ENCODE measurements around the gene SETMAR.

SETMAR gene

DNA sequence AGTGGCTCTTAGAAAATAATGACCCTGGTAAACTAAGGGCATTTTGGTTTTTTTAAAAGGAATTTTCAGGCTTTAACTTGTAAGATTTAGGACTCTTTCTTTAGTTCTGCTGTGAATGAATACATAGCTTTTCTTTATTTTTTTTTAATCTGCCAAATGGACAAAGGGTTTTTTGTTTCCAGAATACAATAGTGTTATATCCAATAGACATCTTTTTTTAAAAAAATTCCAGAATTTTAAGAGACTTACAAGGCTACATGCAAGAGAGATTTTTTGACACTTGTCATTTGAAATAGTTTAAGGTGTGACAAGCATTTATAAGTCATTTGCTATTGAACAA lies 38.1 kb downstream of the SETMAR start:
- TF ChIP-seq, protein P1, sequence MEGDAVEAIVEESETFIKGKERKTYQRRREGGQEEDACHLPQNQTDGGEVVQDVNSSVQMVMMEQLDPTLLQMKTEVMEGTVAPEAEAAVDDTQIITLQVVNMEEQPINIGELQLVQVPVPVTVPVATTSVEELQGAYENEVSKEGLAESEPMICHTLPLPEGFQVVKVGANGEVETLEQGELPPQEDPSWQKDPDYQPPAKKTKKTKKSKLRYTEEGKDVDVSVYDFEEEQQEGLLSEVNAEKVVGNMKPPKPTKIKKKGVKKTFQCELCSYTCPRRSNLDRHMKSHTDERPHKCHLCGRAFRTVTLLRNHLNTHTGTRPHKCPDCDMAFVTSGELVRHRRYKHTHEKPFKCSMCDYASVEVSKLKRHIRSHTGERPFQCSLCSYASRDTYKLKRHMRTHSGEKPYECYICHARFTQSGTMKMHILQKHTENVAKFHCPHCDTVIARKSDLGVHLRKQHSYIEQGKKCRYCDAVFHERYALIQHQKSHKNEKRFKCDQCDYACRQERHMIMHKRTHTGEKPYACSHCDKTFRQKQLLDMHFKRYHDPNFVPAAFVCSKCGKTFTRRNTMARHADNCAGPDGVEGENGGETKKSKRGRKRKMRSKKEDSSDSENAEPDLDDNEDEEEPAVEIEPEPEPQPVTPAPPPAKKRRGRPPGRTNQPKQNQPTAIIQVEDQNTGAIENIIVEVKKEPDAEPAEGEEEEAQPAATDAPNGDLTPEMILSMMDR (conservative IDR thresholded peaks at IDR 0.05; ENCODE audit: low read depth): no peak
- POLR2A ChIA-PET (ENCODE audit: low non-redundant PET): interaction anchor here (0.5 kb wide), 1 partner anchor 51 kb away, joined by 4 read pairs; no protein-coding TSS in a partner anchor
- DNase-seq (ENCODE audit: low spot score): no peak
- no peak overlapping the region for H3K27ac ChIP-seq
- CTCF ChIA-PET: no interaction called here

DNA sequence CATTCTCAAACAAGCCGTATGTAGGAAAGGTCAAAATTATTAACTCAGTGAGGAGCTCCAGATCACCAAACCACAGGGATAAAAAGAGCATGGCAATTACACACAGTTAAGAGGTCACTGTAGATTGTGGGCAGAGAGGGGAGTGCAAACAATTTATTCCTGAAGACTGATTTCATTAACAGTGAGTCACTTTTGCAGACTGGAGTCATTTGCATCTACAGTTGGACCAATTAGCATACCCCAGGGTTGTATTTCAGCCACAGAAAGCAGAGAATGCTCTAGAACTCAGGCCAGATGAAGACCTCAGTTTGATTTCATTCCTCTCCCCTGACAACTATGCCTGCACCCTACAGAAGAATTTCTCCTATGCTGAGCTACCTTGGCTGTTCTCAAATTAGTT lies 40.1 kb downstream of the SETMAR start:
- POLR2A ChIA-PET (ENCODE audit: low non-redundant PET): no interaction called here

DNA sequence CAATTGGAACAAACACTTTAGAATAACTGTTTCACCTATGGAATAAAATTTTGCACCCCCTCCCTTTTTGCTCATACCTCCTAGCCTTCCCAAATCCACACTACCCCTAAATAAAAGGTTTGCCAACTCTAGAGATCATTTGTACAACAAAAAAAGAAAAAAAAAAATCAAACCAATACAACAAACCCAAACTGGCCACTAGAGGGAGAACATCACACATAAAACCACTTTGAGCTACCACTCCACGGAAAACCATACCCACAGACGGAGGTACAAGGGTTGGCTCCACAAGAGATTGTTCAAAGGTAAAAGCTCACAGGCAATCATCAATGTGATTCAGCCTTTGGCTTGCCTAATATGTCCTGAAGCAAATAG lies 47.6 kb downstream of the SETMAR start:
- ChIA-PET POLR2A (ENCODE audit: low non-redundant PET) (no interaction called here), CTCF (interaction anchor here (0.6 to 1.5 kb wide), 14 partner anchors 10 to 303 kb away, joined by 3 to 9 read pairs (median 4); partner anchors contain the start of gene ITPR1)
- TF ChIP-seq, protein P1 (conservative IDR thresholded peaks at IDR 0.05; ENCODE audit: low read depth): peak; percentile 75
- H3K27ac ChIP-seq: no peak overlapping the region
- peak; percentile 44 for DNase-seq (ENCODE audit: low spot score)

More for the DNA sequence above, 40.1 kb downstream of the SETMAR start:
- H3K27ac ChIP-seq: no peak overlapping the region
- TF ChIP-seq, protein P1 (conservative IDR thresholded peaks at IDR 0.05; ENCODE audit: low read depth): no peak
- CTCF ChIA-PET: interaction anchor here (0.5 kb wide), 1 partner anchor 105 kb away, joined by 3 read pairs; no protein-coding TSS in a partner anchor
- DNase-seq (ENCODE audit: low spot score): no peak

DNA sequence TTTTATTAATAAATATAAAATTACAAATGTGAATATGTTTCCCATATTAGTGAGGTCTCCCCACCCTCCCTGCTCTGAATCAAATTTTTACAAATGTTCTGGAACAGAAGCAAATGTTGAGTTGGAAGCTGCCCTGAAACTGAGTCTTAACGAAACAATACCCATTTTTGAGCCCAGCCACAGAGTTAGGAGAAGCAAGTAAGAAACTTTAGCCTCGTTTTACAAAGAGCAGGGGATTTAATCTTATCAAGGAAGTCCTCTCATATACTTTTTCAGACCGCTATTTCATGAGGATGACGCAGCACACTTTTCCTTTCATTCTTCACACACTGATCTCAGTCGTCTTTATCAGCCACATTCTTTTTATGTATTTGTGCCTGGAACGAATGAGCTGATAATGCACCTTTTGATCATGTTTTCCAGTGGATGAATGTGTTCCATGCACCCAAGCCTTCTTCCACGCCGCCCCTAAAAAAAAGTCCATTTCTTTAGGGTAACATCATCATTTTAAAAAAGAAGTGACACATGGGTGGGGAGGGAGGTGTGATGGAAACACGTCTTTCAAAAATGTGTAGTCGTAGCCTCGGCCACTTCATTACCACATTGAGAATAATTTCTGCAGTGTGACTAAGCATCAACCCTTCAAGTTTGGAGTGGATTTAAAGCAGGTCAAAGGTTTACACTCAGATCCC lies 48.1 kb downstream of the SETMAR start:
- TF ChIP-seq, protein P1 (conservative IDR thresholded peaks at IDR 0.05; ENCODE audit: low read depth): no peak
- H3K27ac ChIP-seq: no peak overlapping the region
- DNase-seq (ENCODE audit: low spot score): no peak
- ChIA-PET POLR2A (ENCODE audit: low non-redundant PET) (no interaction called here), CTCF (interaction anchor here (0.6 to 1.5 kb wide), 13 partner anchors 10 to 302 kb away, joined by 3 to 9 read pairs (median 4); partner anchors contain the start of gene ITPR1)

DNA sequence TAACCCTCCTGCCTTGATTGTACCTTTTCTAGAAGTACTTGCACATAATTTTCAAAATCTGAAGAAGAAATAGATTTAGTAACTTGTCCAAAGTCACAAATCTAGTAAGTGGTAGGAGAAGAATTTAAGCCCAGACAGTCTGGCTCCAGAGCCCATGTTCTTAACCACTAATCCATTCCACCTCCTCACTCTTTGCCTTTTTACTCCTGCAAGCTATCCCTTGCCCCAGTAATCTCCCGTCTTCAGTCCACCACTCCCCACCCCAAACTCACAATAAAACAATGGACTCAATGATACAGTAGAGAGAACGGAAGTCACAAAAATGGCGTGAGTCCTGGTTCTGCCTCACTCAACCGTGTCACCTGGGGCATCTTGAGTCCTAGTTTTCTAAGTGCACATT lies 48.7 kb downstream of the SETMAR start:
- POLR2A ChIA-PET (ENCODE audit: low non-redundant PET): no interaction called here
- CTCF ChIA-PET: interaction anchor here (1.2 to 1.5 kb wide), 2 partner anchors 280 to 282 kb away, joined by 6 to 8 read pairs; no protein-coding TSS in a partner anchor
- TF ChIP-seq, protein P1 (conservative IDR thresholded peaks at IDR 0.05; ENCODE audit: low read depth): no peak
- no peak overlapping the region for H3K27ac ChIP-seq
- DNase-seq (ENCODE audit: low spot score): no peak

DNA sequence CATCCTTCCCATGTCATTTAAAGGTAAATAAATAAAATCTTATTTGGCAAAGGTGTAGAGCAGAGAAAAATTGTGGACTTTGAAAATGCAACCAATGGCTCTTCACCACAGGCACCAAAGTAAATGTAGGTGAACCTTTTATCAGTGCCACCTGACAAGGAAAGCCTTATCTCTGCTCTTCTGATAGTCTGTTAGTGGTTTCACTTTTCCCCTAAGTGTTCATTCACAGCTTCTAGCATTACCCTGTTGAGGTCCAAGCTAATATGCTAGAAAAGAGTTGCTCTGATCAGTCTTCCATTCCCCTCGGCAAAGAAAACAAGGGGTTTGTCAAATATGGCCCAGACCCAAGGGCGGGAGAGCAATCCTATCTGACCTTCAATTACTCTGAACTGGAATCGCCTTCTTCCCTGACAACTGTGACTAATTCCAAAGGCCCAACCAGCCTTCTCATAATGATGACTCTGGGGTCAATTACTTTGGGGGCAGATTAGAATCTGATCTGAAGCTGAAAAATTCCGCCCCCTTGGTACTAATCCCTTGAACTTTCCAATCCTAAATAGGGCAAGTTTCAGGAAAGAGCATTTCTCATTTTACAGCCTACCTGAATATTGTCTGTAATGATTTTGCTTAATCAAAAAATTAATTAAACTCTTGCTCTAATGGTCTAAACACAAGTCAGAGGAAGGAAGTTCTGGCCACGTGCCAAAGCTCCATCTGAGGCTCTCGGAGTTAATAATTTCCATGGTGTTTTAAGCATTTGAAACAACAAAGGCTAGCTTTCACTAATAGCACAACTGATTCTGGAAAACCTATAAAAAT lies 52.4 kb downstream of the SETMAR start:
- DNase-seq (ENCODE audit: low spot score): no peak
- CTCF ChIA-PET: no interaction called here

More for the DNA sequence above, 52.4 kb downstream of the SETMAR start:
- POLR2A ChIA-PET (ENCODE audit: low non-redundant PET): no interaction called here
- TF ChIP-seq, protein P1 (conservative IDR thresholded peaks at IDR 0.05; ENCODE audit: low read depth): no peak
- no peak overlapping the region for H3K27ac ChIP-seq
